IPS DF 6.9 (cell line): ENCODE data around the gene KIF6.

Source experiments
- DNase-seq: peaks from one replicate; pipeline ENCODE4 v3.0.0-alpha.2; 2013; ENCODE audit warnings: low read depth, low spot score
- H3K27ac ChIP-seq: one replicate; pipeline ENCODE4 v1.5.1; 2013; ENCODE audit warnings: low read length, control low read depth
- H3K27me3 ChIP-seq: 2 replicates; pipeline ENCODE4 v1.6.1; 2013; ENCODE audit warnings: mild to moderate bottlenecking, low read length; ENCODE audit not compliant: control insufficient read depth, insufficient read depth
- H3K36me3 ChIP-seq: 2 replicates; pipeline ENCODE4 v1.6.1; 2013; ENCODE audit warnings: low read length; ENCODE audit not compliant: control insufficient read depth, insufficient read depth
- H3K4me1 ChIP-seq: 2 replicates; pipeline ENCODE4 v1.6.1; 2013; ENCODE audit warnings: low read length; ENCODE audit not compliant: control insufficient read depth, insufficient read depth
- H3K4me3 ChIP-seq: 2 replicates; pipeline ENCODE4 v1.5.1; 2013; ENCODE audit warnings: mild to moderate bottlenecking, low read length
- H3K9me3 ChIP-seq: 2 replicates; pipeline ENCODE4 v1.6.1; 2013; ENCODE audit warnings: low read length, inconsistent platforms; ENCODE audit not compliant: control insufficient read depth, insufficient read depth
- WGBS: extraction: QIAGEN DNeasy Blood & Tissue Kit; methylation state at CpG from one replicate; pipeline ENCODE4 v1.1.7; 2013; ENCODE audit warnings: mixed read lengths, missing lambda C conversion rate; ENCODE audit not compliant: insufficient read length, insufficient coverage; 5-methylcytosine and 5-hydroxymethylcytosine counted together

KIF6 gene

GRCh38 chr6:39388606-39389483, 336.4 kb downstream of the KIF6 start:
- WGBS: no CpG with 5 or more reads among the region's 12 CpGs
- Histone ChIP-seq H3K27me3 (no peaks in the 10 kb centered on the region), H3K4me1 (no peaks in the 10 kb centered on the region), H3K36me3 (no peaks in the 10 kb centered on the region), H3K27ac (no peak overlapping the region), H3K4me3 (no peak overlapping the region), H3K9me3 (no peaks in the 10 kb centered on the region)
- DNase-seq: no peak

DNA sequence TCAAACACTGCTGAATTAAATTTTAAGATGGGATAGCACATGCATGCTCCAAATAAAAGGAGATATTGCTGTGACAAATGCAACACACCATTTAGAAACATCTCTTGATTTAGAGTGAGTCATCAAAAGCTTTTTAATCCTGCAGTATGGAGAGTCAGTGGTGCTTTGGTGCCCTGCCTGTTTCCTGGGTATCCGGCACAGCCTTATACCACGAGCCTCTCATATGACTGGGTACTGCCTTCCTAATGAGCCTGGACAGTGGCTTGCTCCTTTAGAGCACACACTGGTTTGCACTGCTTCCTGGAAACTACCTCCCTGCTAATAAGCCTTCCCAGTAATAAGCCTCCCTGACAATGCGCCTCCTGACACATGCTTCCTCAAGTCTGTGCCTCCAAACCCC, 337.4 kb downstream of the KIF6 start:
- H3K27me3 ChIP-seq: no peaks in the 10 kb centered on the region
- no peak overlapping the region for H3K4me3 ChIP-seq
- no peak for DNase-seq
- WGBS: no CpG with 5 or more reads among the region's 3 CpGs
- H3K36me3 ChIP-seq: no peaks in the 10 kb centered on the region
- no peaks in the 10 kb centered on the region for H3K9me3 ChIP-seq
- no peak overlapping the region for H3K27ac ChIP-seq
- H3K4me1 ChIP-seq: no peaks in the 10 kb centered on the region

DNA sequence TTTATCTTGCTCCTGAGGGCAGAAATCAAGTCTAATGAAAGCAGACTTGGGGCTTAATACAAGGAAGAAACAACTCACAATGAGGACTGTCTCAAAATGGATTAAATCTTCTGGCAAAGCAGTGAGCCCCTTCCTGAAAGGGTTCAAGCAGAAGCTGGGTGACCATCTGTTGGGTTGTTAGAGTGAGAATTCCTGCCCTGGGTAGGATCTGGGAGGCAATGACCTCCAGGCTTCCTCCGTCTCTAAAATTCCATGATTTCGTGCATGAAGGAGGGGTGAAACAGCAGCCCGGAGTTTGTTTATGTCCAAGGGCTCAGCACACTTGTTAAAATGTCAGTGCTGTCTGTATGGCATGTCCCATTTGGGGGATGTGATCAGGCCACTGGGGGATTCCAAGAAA, 338.7 kb downstream of the KIF6 start:
- WGBS: no CpG with 5 or more reads among the region's 3 CpGs
- no peaks in the 10 kb centered on the region for H3K27me3 ChIP-seq

GRCh38 chr6:39381550-39382140, 343.6 kb downstream of the KIF6 start:
- no peaks in the 10 kb centered on the region for H3K36me3 ChIP-seq
- no peaks in the 10 kb centered on the region for H3K9me3 ChIP-seq
- H3K4me3 ChIP-seq: no peak overlapping the region
- H3K4me1 ChIP-seq: no peaks in the 10 kb centered on the region
- no CpG with 5 or more reads among the region's 5 CpGs for WGBS
- H3K27me3 ChIP-seq: no peaks in the 10 kb centered on the region
- no peak overlapping the region for H3K27ac ChIP-seq
- no peak for DNase-seq

More for the DNA sequence above, 338.7 kb downstream of the KIF6 start:
- H3K27ac ChIP-seq: no peak overlapping the region
- no peak overlapping the region for H3K4me3 ChIP-seq
- DNase-seq: no peak
- no peaks in the 10 kb centered on the region for H3K4me1 ChIP-seq
- no peaks in the 10 kb centered on the region for H3K9me3 ChIP-seq
- H3K36me3 ChIP-seq: no peaks in the 10 kb centered on the region

DNA sequence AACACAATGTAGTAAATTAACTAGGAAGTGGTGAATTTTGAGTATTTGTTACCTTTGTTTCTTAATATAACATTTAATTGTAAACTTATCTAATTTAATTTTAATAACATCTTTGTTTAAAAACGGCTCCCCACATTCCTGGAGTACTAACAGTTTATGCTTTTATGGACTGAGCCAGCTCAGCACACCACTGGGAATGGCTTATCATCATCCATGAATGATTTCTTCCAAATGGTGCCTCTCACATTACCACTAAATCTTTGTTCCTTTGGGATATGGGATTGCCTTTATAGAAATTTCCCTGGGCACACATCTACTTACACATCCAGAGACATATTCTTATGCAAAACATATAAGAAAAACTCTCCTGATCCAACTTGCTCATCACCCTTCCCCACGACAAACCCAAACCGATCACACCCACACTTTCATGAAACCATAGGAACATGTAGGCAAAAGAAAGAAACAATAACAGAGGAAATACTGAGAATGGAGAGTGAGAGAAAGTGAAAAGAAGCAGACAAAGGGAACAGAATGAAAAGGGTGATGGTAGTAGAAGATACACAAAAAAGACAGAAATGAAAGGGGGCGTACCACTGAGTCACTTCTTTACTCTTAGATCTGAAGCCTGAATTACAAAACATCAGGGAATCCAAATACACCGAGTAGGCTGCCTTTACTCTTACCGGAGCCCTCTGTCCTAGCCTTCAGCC, 344.2 kb downstream of the KIF6 start:
- Histone ChIP-seq H3K36me3 (no peaks in the 10 kb centered on the region), H3K9me3 (no peaks in the 10 kb centered on the region), H3K4me3 (no peak overlapping the region), H3K4me1 (no peaks in the 10 kb centered on the region), H3K27me3 (no peaks in the 10 kb centered on the region), H3K27ac (no peak overlapping the region)
- no peak for DNase-seq
- 100% methylated on average over 2 of the region's 6 CpGs for WGBS

DNA sequence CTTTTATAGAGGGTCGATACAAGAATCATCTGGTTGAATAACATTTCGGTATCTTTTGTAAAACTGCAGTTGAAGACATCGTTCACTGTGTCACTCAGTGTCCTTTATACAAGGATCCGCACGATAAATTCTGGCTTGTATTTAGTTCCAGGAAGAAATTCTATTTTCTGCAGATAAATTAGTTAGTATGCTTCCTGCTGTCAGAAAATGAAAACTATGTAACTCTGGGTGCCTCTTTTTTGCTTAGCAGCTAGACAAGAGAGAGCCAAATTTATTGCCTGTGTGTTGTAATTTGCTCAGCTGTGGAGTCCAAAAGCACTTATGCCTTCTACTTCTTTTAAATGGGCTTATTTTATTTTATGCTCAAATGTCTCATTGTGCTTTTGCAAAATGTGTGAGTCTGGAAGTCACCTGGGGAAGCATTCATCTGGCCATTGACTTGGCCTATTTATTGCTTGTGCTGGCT, 346.2 kb downstream of the KIF6 start:
- no peak for DNase-seq
- no peaks in the 10 kb centered on the region for H3K27me3 ChIP-seq
- no peaks in the 10 kb centered on the region for H3K9me3 ChIP-seq
- H3K27ac ChIP-seq: no peak overlapping the region
- no peak overlapping the region for H3K4me3 ChIP-seq
- H3K36me3 ChIP-seq: no peaks in the 10 kb centered on the region
- no CpG with 5 or more reads among the region's 5 CpGs for WGBS
- no peaks in the 10 kb centered on the region for H3K4me1 ChIP-seq

- 100% methylated on average over 5 of the region's 10 CpGs for WGBS
- no peaks in the 10 kb centered on the region for H3K36me3 ChIP-seq
- no peak for DNase-seq
- H3K4me1 ChIP-seq: no peaks in the 10 kb centered on the region
- H3K27ac ChIP-seq: no peak overlapping the region
- H3K9me3 ChIP-seq: no peaks in the 10 kb centered on the region
- no peaks in the 10 kb centered on the region for H3K27me3 ChIP-seq
- H3K4me3 ChIP-seq: no peak overlapping the region
These were observed 346.8 kb downstream of the KIF6 start for GRCh38 chr6:39378175-39378959.

GRCh38 chr6:39377539-39377950, 347.7 kb downstream of the KIF6 start:
- H3K27ac ChIP-seq: no peak overlapping the region
- H3K27me3 ChIP-seq: no peaks in the 10 kb centered on the region
- H3K36me3 ChIP-seq: no peaks in the 10 kb centered on the region
- peak; percentile 71 for DNase-seq
- WGBS: no CpG with 5 or more reads among the region's 6 CpGs
- no peaks in the 10 kb centered on the region for H3K4me1 ChIP-seq
- H3K9me3 ChIP-seq: no peaks in the 10 kb centered on the region
- H3K4me3 ChIP-seq: no peak overlapping the region

DNA sequence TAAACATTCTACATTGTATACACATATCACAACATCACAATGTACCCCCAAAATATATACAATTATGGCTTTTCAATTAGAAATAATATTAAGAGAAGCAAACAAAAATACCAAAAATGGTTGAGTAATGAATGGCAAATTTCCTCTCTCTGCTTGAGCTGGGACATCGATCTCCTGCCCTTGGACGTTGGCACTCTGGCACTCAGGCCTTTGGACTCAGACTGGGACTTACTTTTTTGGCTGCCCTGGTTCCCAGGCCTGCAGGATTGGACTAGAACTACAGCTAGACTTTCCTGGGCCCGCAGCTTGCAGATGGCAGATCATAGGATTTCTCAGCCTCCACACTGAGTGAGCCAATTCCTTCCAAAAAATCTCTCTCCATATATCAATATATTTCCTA, 349.8 kb downstream of the KIF6 start:
- Histone ChIP-seq H3K27ac (no peak overlapping the region), H3K4me3 (no peak overlapping the region), H3K36me3 (no peaks in the 10 kb centered on the region), H3K9me3 (no peaks in the 10 kb centered on the region), H3K27me3 (no peaks in the 10 kb centered on the region), H3K4me1 (0 out of 2 replicates have a peak, but pooled peaks cover 1% of the 10 kb centered on the region)
- no peak for DNase-seq
- WGBS: no CpG with 5 or more reads among the region's 3 CpGs

DNA sequence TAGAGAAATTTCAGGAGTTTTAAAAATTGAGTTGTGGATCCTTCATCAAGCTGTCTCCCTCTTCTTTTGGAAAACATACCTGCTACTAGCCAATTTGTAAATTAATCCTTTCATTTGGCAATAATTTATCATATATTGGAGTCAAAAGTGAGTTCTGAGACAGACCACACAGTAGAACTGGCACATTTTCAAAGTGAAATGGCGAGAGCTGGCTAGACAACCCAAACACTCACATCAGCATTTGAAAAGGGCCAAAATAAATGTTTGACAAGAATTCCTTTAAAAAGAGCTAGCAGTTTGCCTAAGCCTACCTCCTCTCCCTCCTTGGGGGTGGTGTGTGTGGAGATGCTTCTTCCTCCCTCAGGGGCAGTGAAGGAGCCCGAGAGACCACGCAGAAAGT, 354.8 kb downstream of the KIF6 start:
- Histone ChIP-seq H3K4me1 (0 out of 2 replicates have a peak, but pooled peaks cover 1% of the 10 kb centered on the region), H3K9me3 (no peaks in the 10 kb centered on the region), H3K36me3 (no peaks in the 10 kb centered on the region), H3K27me3 (no peaks in the 10 kb centered on the region), H3K4me3 (no peak overlapping the region), H3K27ac (no peak overlapping the region)
- DNase-seq: no peak
- WGBS: no CpG with 5 or more reads among the region's 3 CpGs
